Measurements from ENCODE around the gene IL4I1.

IL4I1 gene

DNA sequence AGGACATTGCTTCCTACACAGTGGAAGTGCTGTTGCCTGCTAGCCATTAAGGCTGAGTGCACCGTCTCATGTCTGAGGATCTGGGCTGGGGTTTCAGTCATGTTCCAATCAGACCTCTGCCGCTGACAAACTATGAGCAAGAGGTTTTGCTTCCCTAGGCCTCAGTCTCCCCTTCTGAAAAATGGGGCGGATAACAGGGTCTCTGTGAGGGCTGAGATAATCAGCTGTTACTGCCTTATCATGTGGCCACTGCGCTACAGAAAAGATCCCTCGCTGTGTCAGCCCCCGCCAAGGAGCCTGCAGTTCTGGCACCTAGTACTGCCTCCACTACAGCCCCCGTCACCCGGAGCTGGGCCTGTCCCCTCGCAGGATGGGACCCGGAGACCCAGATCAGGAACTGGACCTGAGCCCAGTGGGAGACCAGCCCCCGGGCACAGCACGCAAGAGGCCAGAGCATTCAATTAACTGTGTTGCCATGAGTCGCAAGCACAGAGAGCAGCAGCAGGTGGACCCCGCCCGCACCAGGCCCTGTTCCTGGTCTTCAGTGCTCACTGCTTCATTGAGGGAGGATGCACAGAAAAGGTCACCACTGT lies 26.3 kb downstream of the IL4I1 start:
- Histone ChIP-seq H3K4me3 (ENCODE audit: low read depth, low read length) (peak overlapping the region; percentile 75), H3K27me3 (ENCODE audit: insufficient read depth, low read length) (no peaks in the 10 kb centered on the region), H3K79me2 (ENCODE audit: control insufficient read depth, insufficient read depth, low read length, unreplicated experiment) (peaks cover 18% of the 10 kb centered on the region), H3K27ac (ENCODE audit: low read depth, low read length) (no peak overlapping the region), H2AFZ (ENCODE audit: low read length, unreplicated experiment) (no peak overlapping the region), H3K4me1 (ENCODE audit: control insufficient read depth, insufficient read depth, low read length, unreplicated experiment) (peaks cover 28% of the 10 kb centered on the region), H3K36me3 (ENCODE audit: insufficient read depth, low read length) (no peaks in the 10 kb centered on the region)

DNA sequence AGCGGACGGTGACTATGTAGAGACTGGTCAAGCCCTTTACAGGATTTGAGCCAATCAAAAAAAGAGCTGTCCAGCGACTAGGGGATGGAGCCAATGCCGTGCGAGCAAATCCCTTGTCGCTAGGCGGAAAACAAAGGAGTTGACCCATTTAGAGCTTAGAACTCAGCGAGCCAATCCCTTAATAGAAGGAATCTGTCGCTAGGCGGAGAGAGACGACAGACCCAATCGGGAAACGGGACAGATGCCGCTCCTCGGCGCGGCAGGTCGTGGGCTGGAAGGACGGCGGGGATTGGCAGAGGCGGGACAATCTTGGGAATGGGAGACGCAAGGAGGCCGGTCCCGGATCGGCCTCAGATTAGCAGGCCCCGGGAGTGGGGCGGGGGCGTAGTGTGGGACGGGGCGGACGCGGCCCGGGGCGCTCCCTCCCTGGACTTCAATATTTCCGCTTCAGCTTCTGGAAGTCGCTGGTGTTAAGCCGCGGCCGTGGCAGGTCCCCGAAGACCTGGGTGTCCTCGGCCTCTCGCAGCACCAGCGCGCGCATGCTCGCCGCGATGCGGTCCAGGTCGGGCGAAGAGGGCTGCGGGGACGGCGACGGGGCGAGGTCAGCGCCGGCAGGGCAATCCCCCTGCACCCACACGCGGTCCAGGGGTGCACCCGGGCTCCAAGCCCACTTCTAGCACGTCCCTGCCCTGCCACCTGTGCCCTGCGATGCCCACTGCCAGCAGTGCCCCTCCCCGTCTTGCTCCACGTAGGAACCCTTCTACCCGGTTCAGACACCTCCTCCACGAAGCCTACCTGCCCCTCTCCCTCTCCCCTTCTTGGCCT lies 27.0 kb downstream of the IL4I1 start:
- Histone ChIP-seq H3K36me3 (ENCODE audit: insufficient read depth, low read length) (no peaks in the 10 kb centered on the region), H3K79me2 (ENCODE audit: control insufficient read depth, insufficient read depth, low read length, unreplicated experiment) (peaks cover 19% of the 10 kb centered on the region), H3K27me3 (ENCODE audit: insufficient read depth, low read length) (no peaks in the 10 kb centered on the region), H3K27ac (ENCODE audit: low read depth, low read length) (peak overlapping the region; percentile 38), H3K4me1 (ENCODE audit: control insufficient read depth, insufficient read depth, low read length, unreplicated experiment) (peaks cover 22% of the 10 kb centered on the region), H3K4me3 (ENCODE audit: low read depth, low read length) (peak overlapping the region; percentile 75), H2AFZ (ENCODE audit: low read length, unreplicated experiment) (no peak overlapping the region)

GRCh38 chr19:49869009-49869483 lies 27.6 kb downstream of the IL4I1 start:
- Histone ChIP-seq H3K27ac (ENCODE audit: low read depth, low read length) (peak overlapping the region; percentile 37), H3K79me2 (ENCODE audit: control insufficient read depth, insufficient read depth, low read length, unreplicated experiment) (peaks cover 20% of the 10 kb centered on the region), H2AFZ (ENCODE audit: low read length, unreplicated experiment) (no peak overlapping the region), H3K27me3 (ENCODE audit: insufficient read depth, low read length) (no peaks in the 10 kb centered on the region), H3K36me3 (ENCODE audit: insufficient read depth, low read length) (no peaks in the 10 kb centered on the region), H3K4me3 (ENCODE audit: low read depth, low read length) (peak overlapping the region; percentile 73), H3K4me1 (ENCODE audit: control insufficient read depth, insufficient read depth, low read length, unreplicated experiment) (peaks cover 22% of the 10 kb centered on the region)

DNA sequence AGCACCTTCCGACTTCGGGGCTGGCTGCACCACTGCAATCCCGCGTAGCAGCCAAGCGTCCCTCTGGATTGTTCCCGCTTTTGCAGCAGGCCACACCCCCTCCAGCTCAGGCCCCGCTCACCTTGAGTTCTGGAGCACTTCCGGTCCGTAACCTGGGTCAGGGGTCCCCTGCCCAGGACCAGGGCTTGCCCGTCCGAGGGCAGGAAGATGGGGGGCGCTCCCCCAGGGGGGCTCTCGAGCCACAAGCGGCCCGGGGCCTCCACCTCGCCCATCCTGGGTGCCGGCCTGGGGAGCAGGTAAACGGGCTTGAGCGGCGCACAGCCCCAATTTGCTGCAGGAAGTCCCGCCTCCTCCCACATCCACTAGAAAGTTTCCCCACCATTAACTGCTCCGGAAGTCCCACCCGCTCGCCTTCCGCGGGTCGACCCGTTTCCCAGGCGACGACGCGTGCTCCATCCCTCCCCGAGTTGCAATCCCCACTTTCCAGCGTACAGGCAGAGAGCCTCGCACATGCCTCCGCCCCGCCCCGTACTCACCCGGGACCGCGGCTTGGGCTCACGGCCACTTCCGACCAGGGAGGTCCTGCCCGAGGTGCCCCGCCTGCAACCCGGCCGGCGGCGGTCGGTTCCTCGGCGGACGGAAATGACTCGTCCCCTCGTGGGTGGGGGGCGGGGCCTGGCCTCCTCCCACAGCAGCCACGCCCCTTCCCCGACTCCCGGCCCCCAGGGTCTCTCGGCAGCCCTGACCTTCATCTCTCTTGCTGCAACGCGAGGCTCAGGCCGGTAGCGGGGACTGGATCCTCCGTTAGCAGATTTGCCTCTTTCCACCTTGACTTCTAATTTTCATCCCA lies 29.5 kb downstream of the IL4I1 start, which contains the start of gene PNKP:
TSS of gene PNKP (minus strand) at position 644 of the 850 bp plus-strand sequence. CDS start at position 272, 372 bp downstream.
- H3K36me3 ChIP-seq (ENCODE audit: insufficient read depth, low read length) = no peaks in the 10 kb centered on the region

DNA sequence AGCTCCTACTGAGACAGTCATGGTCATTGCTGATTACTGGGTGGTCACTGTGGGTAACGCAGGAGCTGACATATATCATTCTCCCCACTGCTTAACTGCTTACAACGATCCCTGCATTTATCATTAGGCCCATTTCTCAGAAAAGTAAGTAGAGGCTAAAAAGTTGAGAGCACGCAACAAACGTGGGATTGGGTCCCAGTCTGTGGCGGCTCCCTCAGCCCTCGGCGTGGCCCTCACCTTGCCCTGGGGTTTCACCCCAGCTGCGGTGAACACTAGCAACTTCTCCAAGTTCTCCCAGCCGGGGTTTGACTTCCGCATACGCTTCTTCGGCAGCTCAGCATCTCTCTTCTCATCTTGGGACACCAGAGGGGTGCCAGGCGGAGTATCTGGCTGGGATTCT lies 31.8 kb downstream of the IL4I1 start:
- H3K79me2 ChIP-seq (ENCODE audit: control insufficient read depth, insufficient read depth, low read length, unreplicated experiment) = peaks cover 20% of the 10 kb centered on the region
- no peaks in the 10 kb centered on the region for H3K27me3 ChIP-seq (ENCODE audit: insufficient read depth, low read length)
- H3K36me3 ChIP-seq (ENCODE audit: insufficient read depth, low read length) = no peaks in the 10 kb centered on the region
- H2AFZ ChIP-seq (ENCODE audit: low read length, unreplicated experiment) = no peak overlapping the region
- H3K4me1 ChIP-seq (ENCODE audit: control insufficient read depth, insufficient read depth, low read length, unreplicated experiment) = peaks cover 16% of the 10 kb centered on the region
- H3K4me3 ChIP-seq (ENCODE audit: low read depth, low read length) = no peak overlapping the region; the same call in 1 of the 2 replicates
- H3K27ac ChIP-seq (ENCODE audit: low read depth, low read length) = no peak overlapping the region

More for the DNA sequence above, 29.5 kb downstream of the IL4I1 start, which contains the start of gene PNKP:
- Histone ChIP-seq H3K79me2 (ENCODE audit: control insufficient read depth, insufficient read depth, low read length, unreplicated experiment) (peaks cover 20% of the 10 kb centered on the region), H3K27ac (ENCODE audit: low read depth, low read length) (peak within 1 kb of the TSS; percentile 96), H3K4me1 (ENCODE audit: control insufficient read depth, insufficient read depth, low read length, unreplicated experiment) (peaks cover 22% of the 10 kb centered on the region), H3K27me3 (ENCODE audit: insufficient read depth, low read length) (no peaks in the 10 kb centered on the region), H2AFZ (ENCODE audit: low read length, unreplicated experiment) (peak within 1 kb of the TSS; percentile 81), H3K4me3 (ENCODE audit: low read depth, low read length) (peak within 1 kb of the TSS; percentile 99)

- Histone ChIP-seq H3K27me3 (ENCODE audit: insufficient read depth, low read length) (no peaks in the 10 kb centered on the region), H3K4me1 (ENCODE audit: control insufficient read depth, insufficient read depth, low read length, unreplicated experiment) (peaks cover 21% of the 10 kb centered on the region), H3K36me3 (ENCODE audit: insufficient read depth, low read length) (no peaks in the 10 kb centered on the region)
Observed at GRCh38 chr19:49863935-49864320, 32.8 kb downstream of the IL4I1 start.

DNA sequence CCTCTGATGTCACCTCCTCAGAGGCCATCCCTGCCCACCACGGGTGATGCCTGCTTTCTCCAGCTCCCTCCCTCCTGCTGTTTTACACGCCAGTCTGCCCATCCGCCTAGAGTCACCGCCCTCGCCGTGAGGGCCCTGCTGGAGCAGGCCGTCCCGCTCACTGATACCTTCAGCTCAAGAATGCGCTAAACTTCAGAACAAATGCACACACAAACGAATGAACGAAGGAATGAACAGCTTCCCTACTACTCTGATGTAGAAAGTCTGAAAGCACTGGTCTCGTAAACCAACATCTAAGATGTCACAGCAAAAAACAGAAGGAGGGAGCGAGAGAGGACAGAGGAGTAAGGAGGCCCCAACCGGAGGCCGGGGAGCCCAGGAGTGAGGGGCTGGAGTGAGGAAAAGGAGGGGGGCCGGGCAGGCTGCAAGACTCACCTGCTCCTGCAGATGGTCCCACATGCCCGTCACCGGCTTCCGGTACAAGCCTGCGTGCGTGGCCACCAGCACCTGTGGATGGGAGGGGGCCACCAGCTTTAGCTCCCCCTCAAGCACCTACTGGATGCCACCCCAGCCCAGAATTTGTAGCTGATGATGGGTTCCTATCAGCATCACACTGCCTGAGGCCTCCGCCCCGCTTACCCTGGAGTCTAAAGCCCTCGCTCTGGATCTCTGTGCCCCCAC lies 33.3 kb downstream of the IL4I1 start:
- no peak overlapping the region for H3K27ac ChIP-seq (ENCODE audit: low read depth, low read length)

More at GRCh38 chr19:49863935-49864320, 32.8 kb downstream of the IL4I1 start:
- no peak overlapping the region for H2AFZ ChIP-seq (ENCODE audit: low read length, unreplicated experiment)
- H3K27ac ChIP-seq (ENCODE audit: low read depth, low read length) = no peak overlapping the region
- no peak overlapping the region for H3K4me3 ChIP-seq (ENCODE audit: low read depth, low read length)
- H3K79me2 ChIP-seq (ENCODE audit: control insufficient read depth, insufficient read depth, low read length, unreplicated experiment) = peaks cover 20% of the 10 kb centered on the region

DNA sequence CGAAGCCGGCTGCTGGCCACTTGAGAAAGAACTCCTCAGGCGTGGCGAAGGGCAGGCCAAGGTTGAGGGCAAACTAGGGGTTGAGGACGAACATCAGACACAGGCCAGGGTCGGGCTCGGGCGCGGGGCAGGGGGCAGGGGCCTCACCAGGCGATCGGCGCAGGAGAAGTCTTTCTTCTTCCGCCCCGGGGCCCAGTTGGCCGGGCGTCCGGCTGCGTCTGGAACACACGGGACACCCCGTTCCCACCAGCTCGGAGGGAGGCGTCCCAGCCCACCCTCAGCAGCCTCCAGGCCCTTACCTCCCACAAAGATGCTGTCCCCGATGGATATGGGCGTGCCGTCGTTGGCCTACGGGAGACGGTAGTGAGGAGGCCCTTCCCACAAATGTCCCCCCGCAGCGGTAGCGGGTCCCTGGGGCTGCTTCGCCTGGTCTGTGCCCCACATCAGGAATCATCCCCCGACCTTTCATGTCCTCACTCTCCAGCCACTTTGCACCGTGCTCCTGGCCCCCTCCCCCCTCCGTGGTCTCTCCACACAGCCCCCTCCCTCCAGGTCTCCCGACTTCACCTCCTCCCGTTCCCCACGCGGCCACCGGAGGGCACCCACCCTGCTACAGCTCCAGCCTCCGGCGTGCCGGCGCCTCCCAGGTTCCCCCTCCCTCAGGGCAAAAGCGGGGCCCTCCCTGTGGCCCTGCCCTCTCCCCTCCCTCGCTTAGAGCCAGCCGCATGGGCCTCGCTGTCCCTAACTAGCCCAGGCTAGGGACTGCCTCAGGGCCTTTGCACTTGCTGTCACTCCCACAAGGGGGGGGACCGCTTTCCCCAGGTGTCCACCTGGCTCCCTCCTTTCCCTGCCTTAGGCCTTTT lies 34.1 kb downstream of the IL4I1 start:
- H2AFZ ChIP-seq (ENCODE audit: low read length, unreplicated experiment) = no peak overlapping the region
- peaks cover 20% of the 10 kb centered on the region for H3K79me2 ChIP-seq (ENCODE audit: control insufficient read depth, insufficient read depth, low read length, unreplicated experiment)
- H3K27me3 ChIP-seq (ENCODE audit: insufficient read depth, low read length) = no peaks in the 10 kb centered on the region
- peaks cover 23% of the 10 kb centered on the region for H3K4me1 ChIP-seq (ENCODE audit: control insufficient read depth, insufficient read depth, low read length, unreplicated experiment)
- no peak overlapping the region for H3K27ac ChIP-seq (ENCODE audit: low read depth, low read length)
- H3K36me3 ChIP-seq (ENCODE audit: insufficient read depth, low read length) = no peaks in the 10 kb centered on the region
- no peak overlapping the region for H3K4me3 ChIP-seq (ENCODE audit: low read depth, low read length)

More for the DNA sequence above, 33.3 kb downstream of the IL4I1 start:
- Histone ChIP-seq H3K79me2 (ENCODE audit: control insufficient read depth, insufficient read depth, low read length, unreplicated experiment) (peaks cover 20% of the 10 kb centered on the region), H2AFZ (ENCODE audit: low read length, unreplicated experiment) (no peak overlapping the region), H3K4me1 (ENCODE audit: control insufficient read depth, insufficient read depth, low read length, unreplicated experiment) (peaks cover 24% of the 10 kb centered on the region), H3K4me3 (ENCODE audit: low read depth, low read length) (no peak overlapping the region), H3K27me3 (ENCODE audit: insufficient read depth, low read length) (no peaks in the 10 kb centered on the region), H3K36me3 (ENCODE audit: insufficient read depth, low read length) (no peaks in the 10 kb centered on the region)

DNA sequence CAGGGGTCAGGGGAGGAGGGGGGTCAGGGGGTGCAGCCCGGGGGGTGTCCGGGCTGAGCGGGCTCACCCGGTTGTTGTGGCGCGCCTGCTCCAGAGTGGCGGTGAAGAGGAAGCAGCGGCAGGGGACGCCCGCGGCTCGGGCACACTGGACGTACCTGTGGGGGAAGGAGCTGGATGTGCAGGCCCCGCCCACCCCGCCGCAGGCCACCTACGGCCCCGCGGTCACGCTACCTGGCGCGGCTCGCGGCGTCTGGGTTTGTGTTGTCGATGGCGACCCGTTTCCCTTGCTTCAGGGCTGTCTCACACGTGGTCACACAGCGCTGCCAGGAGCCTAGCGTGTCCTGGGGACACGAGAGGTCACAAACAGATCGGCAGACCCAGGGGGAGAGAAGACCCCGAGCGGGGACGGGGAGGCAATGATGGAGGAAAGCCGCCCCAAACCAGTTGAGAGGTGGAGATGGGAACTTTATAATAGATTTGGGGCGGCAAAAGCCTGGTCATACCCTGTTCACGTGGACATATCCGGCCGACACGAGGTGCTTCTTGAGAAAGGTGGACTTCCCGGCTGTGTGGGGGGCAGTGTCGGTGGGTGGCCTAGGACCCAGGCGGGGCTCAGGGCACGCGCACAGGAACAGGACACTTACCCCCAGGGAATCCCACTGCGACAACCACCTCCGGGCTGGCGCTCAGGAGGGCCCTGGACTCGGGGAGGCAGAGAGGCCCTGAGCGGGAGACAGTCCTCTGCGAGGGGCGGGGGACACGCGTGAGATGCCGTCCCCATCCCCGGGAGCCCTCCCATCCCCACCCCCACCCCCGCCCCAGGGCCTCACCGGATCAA lies 34.9 kb downstream of the IL4I1 start:
- Histone ChIP-seq H3K27ac (ENCODE audit: low read depth, low read length) (no peak overlapping the region), H3K4me1 (ENCODE audit: control insufficient read depth, insufficient read depth, low read length, unreplicated experiment) (peaks cover 23% of the 10 kb centered on the region), H3K27me3 (ENCODE audit: insufficient read depth, low read length) (no peaks in the 10 kb centered on the region), H3K36me3 (ENCODE audit: insufficient read depth, low read length) (no peaks in the 10 kb centered on the region), H3K4me3 (ENCODE audit: low read depth, low read length) (no peak overlapping the region), H2AFZ (ENCODE audit: low read length, unreplicated experiment) (no peak overlapping the region), H3K79me2 (ENCODE audit: control insufficient read depth, insufficient read depth, low read length, unreplicated experiment) (peaks cover 20% of the 10 kb centered on the region)
